SH-SY5Y (cell line): ENCODE measurements around the gene GNE.

Source experiments
- GATA2 ChIP-seq: IDR thresholded peaks from 2 replicates; pipeline ENCODE4 v1.6.1; 2011; ENCODE audit warnings: mild to moderate bottlenecking, low read depth, low read length
- GATA3 ChIP-seq: IDR thresholded peaks from 2 replicates; pipeline ENCODE4 v1.6.1; 2011; ENCODE audit warnings: low read depth, mild to moderate bottlenecking, low read length, moderate library complexity

Gene GNE

GRCh38 chr9:36165826-36166167, 92.5 kb downstream of the GNE start:
- TF ChIP-seq GATA2 (no peak), GATA3 (no peak)

GRCh38 chr9:36164989-36165388, 93.3 kb downstream of the GNE start:
- TF ChIP-seq GATA2 (no peak), GATA3 (no peak)
